Activated naive CD4-positive, alpha-beta T cell treated with anti-CD3 and anti-CD28 coated beads for 36 hours (primary cell): ENCODE results near the gene ATP9A. TPM values are rescaled to one million over a fixed set of nuclear protein-coding genes. Genes with fewer than 3 reads are reported as not detected.
"Not testable (repeated sequence)": the region's sequence is repeated elsewhere in the genome, so short reads cannot be mapped to it uniquely, and the experiment has no call there.

ENCODE experiments used
- CTCF ChIA-PET: fragments of 350-600 bp; sonication (Branson Sonifier 250); formaldehyde crosslinking; loops from one replicate; lab custom pipeline; 2021; ENCODE audit warnings: antibody characterized with exemption; lab: Charles Lee
- DNase-seq: peaks from one replicate; pipeline ENCODE4 v3.0.0-alpha.2; 2020
- H3K27ac Mint-ChIP-seq: one replicate; pipeline ENCODE4 v1.8.0; 2021; ENCODE audit warnings: mild to moderate bottlenecking, mixed read lengths
- H3K27me3 Mint-ChIP-seq: one replicate; pipeline ENCODE4 v1.8.0; 2021; ENCODE audit warnings: low read depth, mixed read lengths
- H3K36me3 Mint-ChIP-seq: one replicate; pipeline ENCODE4 v1.8.0; 2021; ENCODE audit warnings: low read depth, mixed read lengths
- H3K4me1 Mint-ChIP-seq: one replicate; pipeline ENCODE4 v1.8.0; 2021; ENCODE audit warnings: low read depth, mixed read lengths
- H3K4me3 Mint-ChIP-seq: one replicate; pipeline ENCODE4 v1.8.0; 2021; ENCODE audit warnings: mild to moderate bottlenecking, moderate library complexity, mixed read lengths
- H3K9me3 Mint-ChIP-seq: one replicate; pipeline ENCODE4 v1.8.0; 2021; ENCODE audit warnings: mixed read lengths
- intact Hi-C: fragments of 100-400 bp; cut with micrococcal nuclease; formaldehyde crosslinking; loops from one replicate; pipeline ENCODE4 v1.15.1; 2023
- total RNA-seq, 2 experiments: library from RNA; stranded (reverse); gene quantifications; one replicate each; pipeline ENCODE4 v1.2.3, GENCODE V29; 2021

The ATP9A gene
- total RNA-seq, 2 experiments from 2014 or later, result 0.12 to 0.17 TPM

- no peaks in the 10 kb centered on the region for H3K9me3 Mint-ChIP-seq
- DNase-seq, result no peak
- CTCF ChIA-PET, result interaction anchor here (0.6 kb wide), 2 partner anchors 29 to 93 kb away, joined by 3 read pairs; no protein-coding TSS in a partner anchor
- intact Hi-C loops, result no loop called here
- H3K27me3 Mint-ChIP-seq, result peaks cover 4% of the 10 kb centered on the region
- H3K4me3 Mint-ChIP-seq, result no peak overlapping the region
- no peak overlapping the region for H3K27ac Mint-ChIP-seq
- H3K36me3 Mint-ChIP-seq, result no peaks in the 10 kb centered on the region
- peaks cover 24% of the 10 kb centered on the region for H3K4me1 Mint-ChIP-seq
Measured at GRCh38 chr20:51665543-51666118, 102.6 kb downstream of the ATP9A start.

DNA sequence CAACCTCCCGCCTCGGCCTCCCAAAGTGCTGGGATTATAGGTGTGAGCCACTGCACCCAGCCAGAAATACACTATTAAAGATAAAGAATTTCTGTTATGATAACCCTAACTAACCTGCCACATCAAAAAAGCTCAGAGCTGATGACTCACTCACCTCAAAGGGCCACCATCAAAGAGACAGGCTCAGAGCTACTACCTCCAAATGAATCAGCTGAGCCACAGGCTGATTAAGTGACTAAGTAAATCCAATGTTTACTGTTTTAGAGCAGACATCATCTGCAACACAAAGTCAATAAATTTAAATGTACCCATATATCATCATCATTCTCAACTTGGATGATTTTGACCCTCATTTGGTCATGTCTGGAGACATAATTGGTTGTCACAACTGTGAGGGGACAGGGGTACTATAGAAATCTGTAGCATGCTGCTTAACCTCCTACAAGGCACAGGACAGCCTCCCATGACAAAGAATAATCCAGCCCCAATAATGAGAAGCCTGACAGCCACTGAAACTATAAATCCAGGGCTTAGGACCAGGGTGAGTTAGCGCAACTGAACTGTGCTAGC, 106.5 kb downstream of the ATP9A start:
- no peak overlapping the region for H3K4me3 Mint-ChIP-seq
- H3K4me1 Mint-ChIP-seq, result peaks cover 19% of the 10 kb centered on the region
- no peak overlapping the region for H3K27ac Mint-ChIP-seq
- H3K27me3 Mint-ChIP-seq, result peaks cover 4% of the 10 kb centered on the region
- intact Hi-C loops, result no loop called here
- H3K36me3 Mint-ChIP-seq, result no peaks in the 10 kb centered on the region
- peak; percentile 62 for DNase-seq
- H3K9me3 Mint-ChIP-seq, result no peaks in the 10 kb centered on the region
- CTCF ChIA-PET, result interaction anchor here (0.7 kb wide), 1 partner anchor 32 kb away, joined by 4 read pairs; no protein-coding TSS in a partner anchor

GRCh38 chr20:51660672-51661608, 107.2 kb downstream of the ATP9A start:
- no peak for DNase-seq
- CTCF ChIA-PET, result interaction anchor here (0.7 kb wide), 2 partner anchors 15 to 33 kb away, joined by 4 to 5 read pairs; no protein-coding TSS in a partner anchor
- Mint-ChIP-seq H3K4me3 (no peak overlapping the region), H3K9me3 (no peaks in the 10 kb centered on the region), H3K36me3 (no peaks in the 10 kb centered on the region), H3K27me3 (peaks cover 4% of the 10 kb centered on the region), H3K27ac (no peak overlapping the region), H3K4me1 (peaks cover 18% of the 10 kb centered on the region)
- intact Hi-C loops, result no loop called here

- intact Hi-C loops, result no loop called here
- H3K36me3 Mint-ChIP-seq, result no peaks in the 10 kb centered on the region
- CTCF ChIA-PET, result no interaction called here
Measured at GRCh38 chr20:51659491-51660050, 108.6 kb downstream of the ATP9A start.

DNA sequence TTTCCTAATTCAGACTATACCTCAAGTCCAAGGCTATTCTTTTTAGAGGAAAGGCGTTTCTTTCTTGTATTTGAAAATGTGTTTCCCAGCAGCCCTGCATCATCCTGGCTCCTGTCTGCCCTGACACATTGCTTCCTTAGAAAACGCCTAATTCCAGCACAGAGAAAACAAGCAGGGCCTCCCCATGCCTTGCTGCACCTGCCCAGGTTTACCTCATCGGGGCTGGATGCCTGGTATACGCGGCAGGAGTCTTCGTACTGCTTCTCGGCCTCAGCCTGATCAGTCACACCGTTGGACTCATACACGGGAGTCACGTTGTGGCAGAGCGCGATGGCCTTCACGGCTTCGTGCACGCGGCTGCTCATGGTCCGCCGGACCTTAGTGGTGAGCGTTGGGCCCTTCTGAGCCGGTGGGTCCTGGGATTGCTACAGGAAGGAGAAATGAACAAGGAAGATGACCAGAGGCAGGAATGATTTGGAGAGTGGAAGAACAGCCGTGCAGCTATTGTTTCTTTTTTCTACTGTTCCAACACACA, 111.4 kb downstream of the ATP9A start:
- H3K9me3 Mint-ChIP-seq, result no peaks in the 10 kb centered on the region
- intact Hi-C loops, result no loop called here
- H3K27ac Mint-ChIP-seq, result no peak overlapping the region
- CTCF ChIA-PET, result no interaction called here
- no peaks in the 10 kb centered on the region for H3K27me3 Mint-ChIP-seq
- H3K4me1 Mint-ChIP-seq, result peaks cover 12% of the 10 kb centered on the region
- DNase-seq, result no peak
- no peak overlapping the region for H3K4me3 Mint-ChIP-seq
- H3K36me3 Mint-ChIP-seq, result no peaks in the 10 kb centered on the region

More at GRCh38 chr20:51659491-51660050, 108.6 kb downstream of the ATP9A start:
- peaks cover 18% of the 10 kb centered on the region for H3K4me1 Mint-ChIP-seq
- DNase-seq, result no peak
- H3K27me3 Mint-ChIP-seq, result peaks cover 2% of the 10 kb centered on the region
- H3K9me3 Mint-ChIP-seq, result no peaks in the 10 kb centered on the region
- no peak overlapping the region for H3K27ac Mint-ChIP-seq
- no peak overlapping the region for H3K4me3 Mint-ChIP-seq

DNA sequence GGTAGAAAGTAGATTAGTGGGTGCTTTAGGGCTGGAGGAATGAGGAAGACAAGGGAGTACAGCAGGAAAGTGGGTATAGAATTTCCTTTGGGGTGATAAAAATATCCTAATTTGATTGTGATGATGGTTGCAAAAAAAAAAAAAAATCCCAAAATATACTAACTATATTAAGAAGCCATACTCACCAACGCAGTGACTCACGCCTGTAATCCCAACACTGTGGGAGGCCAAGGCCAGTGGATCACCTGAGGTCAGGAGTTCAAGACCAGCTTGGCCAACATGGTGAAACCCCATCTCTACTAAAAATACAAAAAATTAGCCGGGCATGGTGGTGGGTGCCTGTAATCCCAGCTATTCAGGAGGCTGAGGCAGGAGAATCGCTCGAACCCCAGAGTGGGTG, 112.1 kb downstream of the ATP9A start:
- CTCF ChIA-PET, H3K27me3 Mint-ChIP-seq: not testable (repeated sequence)

DNA sequence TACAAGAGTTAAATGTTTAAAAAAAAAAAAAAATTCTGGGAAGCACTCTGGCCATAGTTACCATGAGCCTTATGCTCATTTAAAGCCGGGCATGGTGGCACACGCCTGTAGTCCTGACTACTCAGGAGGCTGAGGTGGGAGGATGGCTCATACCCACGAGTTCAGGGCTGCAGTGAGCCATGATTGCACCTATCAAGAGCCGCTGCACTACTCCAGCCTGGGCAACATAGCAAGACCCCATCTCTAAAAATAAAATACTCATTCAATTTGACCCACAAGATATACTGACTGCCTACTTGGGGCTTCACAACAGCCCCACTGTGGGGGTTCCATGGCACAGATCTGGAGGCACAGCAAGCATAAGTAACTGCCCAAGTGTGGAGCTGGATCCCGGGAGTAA, 113.7 kb downstream of the ATP9A start:
- Mint-ChIP-seq H3K27ac (no peak overlapping the region), H3K27me3 (no peaks in the 10 kb centered on the region), H3K9me3 (no peaks in the 10 kb centered on the region), H3K4me3 (no peak overlapping the region), H3K36me3 (no peaks in the 10 kb centered on the region), H3K4me1 (no peaks in the 10 kb centered on the region)
- intact Hi-C loops, result no loop called here
- CTCF ChIA-PET, result no interaction called here
- no peak for DNase-seq

More for the DNA sequence above, 112.1 kb downstream of the ATP9A start:
- H3K4me3 Mint-ChIP-seq, H3K36me3 Mint-ChIP-seq, H3K27ac Mint-ChIP-seq, intact Hi-C loops, DNase-seq, H3K4me1 Mint-ChIP-seq, H3K9me3 Mint-ChIP-seq: not testable (repeated sequence)

GRCh38 chr20:51654060-51654459, 114.1 kb downstream of the ATP9A start:
- CTCF ChIA-PET, result interaction anchor here (1.5 kb wide), 1 partner anchor 9 kb away, joined by 3 read pairs; no protein-coding TSS in a partner anchor
- H3K36me3 Mint-ChIP-seq, result no peaks in the 10 kb centered on the region
- no peak overlapping the region for H3K4me3 Mint-ChIP-seq
- H3K4me1 Mint-ChIP-seq, result no peaks in the 10 kb centered on the region
- no peaks in the 10 kb centered on the region for H3K9me3 Mint-ChIP-seq
- intact Hi-C loops, result no loop called here
- no peak overlapping the region for H3K27ac Mint-ChIP-seq
- no peaks in the 10 kb centered on the region for H3K27me3 Mint-ChIP-seq
- DNase-seq, result no peak

GRCh38 chr20:51653226-51653625, 115.0 kb downstream of the ATP9A start:
- no peaks in the 10 kb centered on the region for H3K4me1 Mint-ChIP-seq
- no peaks in the 10 kb centered on the region for H3K36me3 Mint-ChIP-seq
- no peaks in the 10 kb centered on the region for H3K27me3 Mint-ChIP-seq
- CTCF ChIA-PET, result interaction anchor here (1.5 kb wide), 1 partner anchor 9 kb away, joined by 3 read pairs; no protein-coding TSS in a partner anchor
- DNase-seq, result no peak
- H3K4me3 Mint-ChIP-seq, result no peak overlapping the region
- H3K27ac Mint-ChIP-seq, result no peak overlapping the region
- H3K9me3 Mint-ChIP-seq, result no peaks in the 10 kb centered on the region
- intact Hi-C loops, result no loop called here

DNA sequence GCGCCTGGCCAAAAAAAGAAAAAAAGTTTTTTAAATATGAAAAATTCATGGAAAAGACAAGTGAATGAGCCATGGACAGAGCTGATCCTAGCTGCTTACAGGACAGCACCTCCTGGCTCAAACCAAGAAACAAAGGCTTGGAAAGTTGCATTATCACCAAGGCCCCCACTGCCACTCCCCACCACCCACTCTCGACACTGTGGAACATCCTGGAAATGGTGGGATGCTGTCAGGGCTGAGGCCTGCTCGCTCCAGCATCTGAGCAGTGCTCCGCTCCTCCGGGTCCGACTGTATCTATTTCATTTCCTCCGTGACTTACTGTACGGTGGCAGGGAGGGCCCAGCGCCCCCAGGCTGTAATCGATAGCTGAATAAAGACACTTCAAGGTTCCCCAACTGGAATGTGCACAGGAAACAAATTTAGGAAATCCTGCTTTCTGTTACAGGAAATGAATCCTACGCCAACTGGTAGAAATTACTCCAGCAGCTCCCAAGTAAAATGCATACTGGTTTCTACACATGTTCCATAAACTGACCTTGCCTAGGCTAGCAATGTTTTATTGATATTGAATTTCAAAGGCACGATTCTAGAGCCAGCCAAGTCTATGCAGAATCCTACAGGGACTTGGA, 116.2 kb downstream of the ATP9A start:
- Mint-ChIP-seq H3K27me3 (no peaks in the 10 kb centered on the region), H3K4me1 (no peaks in the 10 kb centered on the region), H3K36me3 (no peaks in the 10 kb centered on the region), H3K9me3 (no peaks in the 10 kb centered on the region), H3K4me3 (no peak overlapping the region), H3K27ac (no peak overlapping the region)
- intact Hi-C loops, result no loop called here
- CTCF ChIA-PET, result interaction anchor here (1.2 kb wide), 1 partner anchor 12 kb away, joined by 4 read pairs; no protein-coding TSS in a partner anchor
- no peak for DNase-seq

DNA sequence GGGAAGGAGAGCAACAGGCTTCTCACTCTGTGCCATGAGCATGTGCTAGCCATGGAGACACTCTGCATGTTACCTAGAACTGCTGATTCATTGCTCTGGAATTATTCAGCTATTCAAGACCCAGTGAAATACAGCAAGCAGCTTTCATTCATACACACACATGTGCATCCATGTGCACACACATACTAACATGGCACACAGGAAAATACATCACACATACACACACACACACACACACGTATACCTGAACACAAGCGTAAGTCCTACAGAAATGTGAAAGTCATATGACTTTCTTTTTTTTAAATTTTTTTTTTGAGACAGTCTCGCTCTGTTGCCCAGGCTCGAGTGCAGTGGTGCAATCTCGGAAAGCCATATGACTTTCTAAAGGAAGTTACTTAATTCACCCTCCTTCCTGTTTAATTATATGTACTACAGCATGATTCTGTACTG, 117.5 kb downstream of the ATP9A start:
- Mint-ChIP-seq H3K4me3 (no peak overlapping the region), H3K4me1 (no peaks in the 10 kb centered on the region), H3K27me3 (no peaks in the 10 kb centered on the region), H3K9me3 (no peaks in the 10 kb centered on the region), H3K27ac (no peak overlapping the region), H3K36me3 (no peaks in the 10 kb centered on the region)
- no peak for DNase-seq
- intact Hi-C loops, result no loop called here
- CTCF ChIA-PET, result no interaction called here
